GM21423 (cell line): ENCODE results near the gene BRD2.

Source experiments
- ATAC-seq: cut with Tn5 transposase; IDR thresholded peaks from one replicate; pipeline ENCODE4 v1.9.1; 2021; ENCODE audit warnings: mild to moderate bottlenecking, moderate library complexity; ENCODE audit not compliant: unreplicated experiment

Gene BRD2

DNA sequence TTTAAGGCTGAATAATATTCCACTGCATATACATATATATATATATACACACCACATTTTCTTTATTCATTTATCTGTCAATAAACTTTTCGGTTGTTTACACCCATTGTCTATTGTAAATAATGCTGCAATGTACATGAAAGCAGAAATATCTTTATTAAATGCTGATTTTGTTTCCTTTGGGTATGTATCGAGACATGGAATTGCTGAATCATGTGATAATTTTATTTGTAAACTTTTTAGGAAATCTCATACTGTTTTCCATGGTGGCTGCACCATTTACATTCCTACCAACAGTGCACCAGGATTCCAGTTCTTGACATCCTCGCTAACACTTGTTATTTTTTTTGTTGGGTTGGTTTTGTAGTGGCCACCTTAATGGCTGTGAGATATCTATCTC, 55.1 kb downstream of the BRD2 start:
- no peak for ATAC-seq

DNA sequence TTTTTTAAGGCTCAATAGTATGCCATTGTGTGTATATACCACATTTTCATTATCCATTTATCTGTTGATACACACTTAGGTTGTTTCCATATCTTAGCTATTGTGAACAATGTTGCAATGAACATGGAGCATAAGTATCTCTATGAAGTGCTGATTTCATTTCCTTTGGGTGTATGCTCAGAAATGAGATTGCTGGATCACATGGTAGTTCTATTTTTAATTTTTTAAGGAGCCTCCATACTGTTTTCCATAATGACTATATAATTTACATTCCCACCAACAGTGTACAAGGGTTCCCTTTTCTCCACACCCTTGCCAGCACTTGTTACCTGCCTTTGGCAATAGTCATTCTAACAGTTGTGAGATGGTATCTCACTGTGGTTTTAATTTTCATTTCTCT, 56.1 kb downstream of the BRD2 start:
- no peak for ATAC-seq

DNA sequence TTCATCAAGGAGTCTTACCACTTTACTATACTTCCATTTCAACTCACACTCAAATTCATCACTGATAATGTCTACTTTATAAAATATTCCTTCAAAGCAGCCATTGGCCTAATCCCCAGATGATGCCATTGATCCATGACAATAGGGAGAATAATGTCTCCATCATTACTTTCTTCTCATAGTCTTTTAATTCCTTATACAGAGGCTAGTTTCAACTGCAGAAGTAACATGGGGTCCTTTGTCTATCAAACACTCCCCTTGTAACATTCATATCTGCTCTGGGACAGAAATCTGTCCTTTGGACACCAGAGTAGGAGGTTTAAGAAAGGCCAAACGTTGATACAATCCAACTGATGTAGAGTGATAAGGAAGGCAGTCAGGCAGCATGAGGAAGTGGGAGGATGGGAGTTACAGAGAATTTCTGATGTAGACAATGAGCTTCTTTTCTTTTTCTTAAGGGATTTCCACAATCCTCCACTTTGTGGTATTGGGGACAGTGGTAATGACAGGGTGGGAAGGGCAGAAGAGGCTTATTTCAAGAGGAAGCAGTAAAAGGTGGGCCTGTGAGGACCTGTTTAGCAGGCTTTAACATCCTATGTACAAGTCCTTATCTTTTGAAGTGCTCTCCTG, 59.9 kb downstream of the BRD2 start:
- ATAC-seq, result peak; percentile 3

DNA sequence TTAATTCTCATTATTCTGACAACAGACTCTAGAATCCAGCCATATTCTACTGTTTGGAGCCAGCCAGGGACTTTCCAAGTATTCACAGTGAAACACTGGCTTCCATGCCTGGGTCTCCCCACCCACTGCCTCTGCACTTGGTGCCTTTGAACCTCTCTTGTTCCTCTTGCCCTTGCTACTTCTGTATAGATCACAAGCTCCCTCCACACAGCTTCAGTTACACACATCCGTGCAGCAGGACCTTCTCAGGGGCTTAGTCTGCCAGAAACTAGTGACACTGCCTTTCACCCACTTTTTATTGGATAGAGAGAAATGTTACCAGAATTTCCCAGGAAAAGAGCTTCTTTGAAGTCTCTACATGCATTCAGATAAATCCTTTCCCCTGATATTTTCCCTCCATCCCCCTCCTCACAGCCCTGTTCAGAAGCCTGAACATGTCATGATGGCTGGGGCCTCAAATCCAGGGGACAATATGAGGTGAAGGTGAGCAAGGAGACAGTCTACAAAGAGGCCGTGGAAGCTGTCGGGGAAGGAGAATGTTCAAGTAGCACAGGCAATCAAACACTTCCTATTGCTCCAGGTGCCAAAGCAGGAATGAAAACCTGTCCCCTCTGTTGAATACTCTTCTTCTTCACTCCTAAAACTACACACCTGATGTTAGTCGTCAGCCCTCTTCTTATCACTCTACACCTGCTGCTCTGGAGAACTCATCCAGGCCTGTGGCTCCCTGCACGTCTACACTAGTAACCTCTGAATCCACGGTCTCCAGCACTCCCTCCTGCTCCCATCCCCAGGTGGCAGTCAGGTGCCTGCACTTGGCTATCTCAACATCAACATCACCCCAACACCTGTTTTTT, 61.2 kb downstream of the BRD2 start:
- ATAC-seq, result peak; percentile 70

DNA sequence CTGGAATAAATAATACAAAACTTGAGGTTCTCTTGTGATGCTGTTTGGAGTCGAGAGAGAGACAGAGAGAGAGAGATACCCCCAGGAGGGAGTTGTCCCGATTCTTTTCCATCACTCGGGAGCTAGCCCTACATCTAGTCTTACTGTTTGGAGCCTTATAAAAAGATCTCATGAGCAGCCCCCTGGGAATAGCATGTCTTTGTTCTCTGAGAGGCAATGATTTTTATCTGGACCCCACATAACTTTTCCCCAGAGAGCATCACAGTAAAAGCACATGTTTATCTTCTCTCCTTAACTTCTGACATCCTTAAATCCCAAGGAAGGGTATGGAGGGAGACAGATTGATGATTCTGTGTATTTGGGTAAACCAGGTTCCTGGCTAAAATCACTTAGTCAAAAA, 61.9 kb downstream of the BRD2 start:
- ATAC-seq, result no peak
